CD4-positive, alpha-beta T cell (primary cell): Measurements from ENCODE around the gene RNF207. TPM values are rescaled to one million over a fixed set of nuclear protein-coding genes. Genes with fewer than 3 reads are reported as not detected.

Source experiments
- ATAC-seq: fragments of 200-7000 bp; cut with Tn5 transposase; one replicate; pipeline ENCODE4 v1.10.0; 2022; ENCODE audit warnings: mild to moderate bottlenecking; ENCODE audit not compliant: poor library complexity
- CTCF ChIA-PET: fragments of 350-600 bp; sonication (Branson Sonifier 250); formaldehyde crosslinking; loops from one replicate; lab custom pipeline; 2021; ENCODE audit warnings: antibody characterized with exemption, inconsistent platforms; lab: Charles Lee
- POLR2A ChIA-PET: fragments of 350-600 bp; sonication (Branson Sonifier 250); formaldehyde crosslinking; loops from one replicate; lab custom pipeline; 2021; ENCODE audit warnings: antibody characterized with exemption, inconsistent platforms; lab: Charles Lee
- DNase-seq, 14 experiments: peaks; one replicate each; pipeline ENCODE4 v3.0.0-alpha.2; 2013 to 2020; ENCODE audit warnings: mixed read lengths in 2 of 14
- H3K27ac ChIP-seq, 2 donors: one replicate each; pipeline versions ENCODE4 v1.5.1 to v1.7.0; 2013; ENCODE audit warnings: low read length in 2 of 2, low read depth in 1 of 2, mild to moderate bottlenecking in 1 of 2
- H3K27me3 ChIP-seq, 2 experiments: 1 replicate in 1 of 2; 2 replicates in 1 of 2; pipeline versions ENCODE4 v1.6.1 to v1.7.0; 2013; ENCODE audit warnings: low read length in 2 of 2, control low read depth in 1 of 2, mild to moderate bottlenecking in 1 of 2, moderate library complexity in 1 of 2; ENCODE audit not compliant: insufficient read depth in 2 of 2, control insufficient read depth in 1 of 2
- H3K36me3 ChIP-seq: one replicate; pipeline ENCODE4 v1.6.1; 2013; ENCODE audit warnings: low read length, control low read depth; ENCODE audit not compliant: insufficient read depth
- H3K4me1 ChIP-seq: one replicate; pipeline ENCODE4 v1.6.1; 2013; ENCODE audit warnings: low read length, control low read depth; ENCODE audit not compliant: insufficient read depth
- H3K4me3 ChIP-seq: one replicate; pipeline ENCODE4 v1.5.1; 2013; ENCODE audit warnings: mild to moderate bottlenecking, low read length, moderate library complexity
- H3K9me3 ChIP-seq, 2 experiments: 1 replicate in 1 of 2; 2 replicates in 1 of 2; pipeline versions ENCODE4 v1.6.1 to v1.7.0; 2013; ENCODE audit warnings: low read length in 2 of 2, mild to moderate bottlenecking in 2 of 2, control low read depth in 1 of 2, moderate library complexity in 1 of 2; ENCODE audit not compliant: control insufficient read depth in 1 of 2, insufficient read depth in 1 of 2
- H3K27ac Mint-ChIP-seq: one replicate; pipeline ENCODE4 v1.8.0; 2020; ENCODE audit warnings: mixed read lengths
- H3K27me3 Mint-ChIP-seq: one replicate; pipeline ENCODE4 v1.8.0; 2021; ENCODE audit warnings: mixed read lengths
- H3K36me3 Mint-ChIP-seq: one replicate; pipeline ENCODE4 v1.8.0; 2021; ENCODE audit warnings: low read depth, mixed read lengths
- H3K4me1 Mint-ChIP-seq: one replicate; pipeline ENCODE4 v1.8.0; 2021; ENCODE audit warnings: low read depth, mixed read lengths
- H3K4me3 Mint-ChIP-seq: one replicate; pipeline ENCODE4 v1.8.0; 2020; ENCODE audit warnings: mild to moderate bottlenecking, mixed read lengths
- H3K9me3 Mint-ChIP-seq: one replicate; pipeline ENCODE4 v1.8.0; 2020; ENCODE audit warnings: mixed read lengths
- CTCF ChIP-seq: fragments of 200-600 bp; IDR thresholded peaks from one replicate; pipeline ENCODE4 v1.8.0; 2022; ENCODE audit warnings: antibody characterized with exemption, mild to moderate bottlenecking
- intact Hi-C, 2 experiments: fragments of 100-400 bp; cut with DNase I in 1 of 2; cut with micrococcal nuclease in 1 of 2; formaldehyde crosslinking; loops; one replicate each; pipeline versions ENCODE4 v1.15.1 to v1.9.0; 2023 to 2025; cut with DNase I, micrococcal nuclease
- total RNA-seq, 174 experiments: library from RNA in 2 of 174; stranded (reverse) in 2 of 174; gene quantifications; one replicate each; pipeline ENCODE4 v1.2.3 and lab custom pipeline; 2021 to 2026

Gene RNF207
- total RNA-seq, 2 experiments from 2014 or later = 5.4 to 6.8 TPM

- TF ChIP-seq CTCF = no peak
These were observed 18.8 kb downstream of the RNF207 start for GRCh38 chr1:6224718-6225117.

GRCh38 chr1:6225651-6226050 is 19.7 kb downstream of the RNF207 start:
- Histone ChIP-seq H3K27me3 (no peaks in the 10 kb centered on the region), H3K36me3 (peaks cover 68% of the 10 kb centered on the region), H3K9me3 (no peaks in the 10 kb centered on the region), H3K4me1 (no peaks in the 10 kb centered on the region), H3K4me3 (no peak overlapping the region), H3K27ac (no peak overlapping the region)
- ATAC-seq (no peak), DNase-seq (no peak)
- ChIA-PET CTCF (no interaction called here), POLR2A (no interaction called here)
- Mint-ChIP-seq H3K36me3 (peaks cover 48% of the 10 kb centered on the region), H3K27ac (no peak overlapping the region), H3K4me1 (no peaks in the 10 kb centered on the region), H3K9me3 (no peaks in the 10 kb centered on the region), H3K4me3 (no peak overlapping the region), H3K27me3 (no peaks in the 10 kb centered on the region)
- intact Hi-C loops = no loop called here
- TF ChIP-seq CTCF = no peak

More at GRCh38 chr1:6224718-6225117, 18.8 kb downstream of the RNF207 start:
- H3K4me3 ChIP-seq = no peak overlapping the region
- H3K27ac Mint-ChIP-seq = no peak overlapping the region
- peaks cover 64% of the 10 kb centered on the region for H3K36me3 ChIP-seq
- H3K36me3 Mint-ChIP-seq = peaks cover 48% of the 10 kb centered on the region
- no peaks in the 10 kb centered on the region for H3K27me3 Mint-ChIP-seq
- ChIA-PET CTCF (no interaction called here), POLR2A (no interaction called here)
- no peak overlapping the region for H3K4me3 Mint-ChIP-seq
- intact Hi-C loops = no loop called here
- H3K4me1 ChIP-seq = no peaks in the 10 kb centered on the region
- no peaks in the 10 kb centered on the region for H3K4me1 Mint-ChIP-seq
- H3K27ac ChIP-seq = no peak overlapping the region
- no peaks in the 10 kb centered on the region for H3K9me3 Mint-ChIP-seq
- H3K27me3 ChIP-seq = no peaks in the 10 kb centered on the region
- DNase-seq (no peak), ATAC-seq (no peak)
- no peaks in the 10 kb centered on the region for H3K9me3 ChIP-seq

GRCh38 chr1:6233376-6233775 is 27.5 kb downstream of the RNF207 start:
- H3K4me1 Mint-ChIP-seq = peaks cover 15% of the 10 kb centered on the region
- ChIA-PET CTCF (interaction anchor here (1.3 kb wide), 1 partner anchor 12 kb away, joined by 3 read pairs; no protein-coding TSS in a partner anchor), POLR2A (no interaction called here)
- DNase-seq (no peak), ATAC-seq (no peak)
- Histone ChIP-seq H3K27ac (no peak overlapping the region), H3K36me3 (peaks cover 44% of the 10 kb centered on the region), H3K4me3 (no peak overlapping the region), H3K27me3 (no peaks in the 10 kb centered on the region), H3K9me3 (no peaks in the 10 kb centered on the region), H3K4me1 (peaks cover 18% of the 10 kb centered on the region)
- H3K36me3 Mint-ChIP-seq = peaks cover 26% of the 10 kb centered on the region
- no peak overlapping the region for H3K27ac Mint-ChIP-seq
- peak overlapping the region; percentile 27 for H3K4me3 Mint-ChIP-seq
- no peak for TF ChIP-seq CTCF
- H3K27me3 Mint-ChIP-seq = no peaks in the 10 kb centered on the region
- H3K9me3 Mint-ChIP-seq = no peaks in the 10 kb centered on the region
- intact Hi-C loops = loop anchor here in 1 of 2 experiments (10.0 kb wide), 2 partner anchors 209 to 471 kb away; partner anchors contain the start of gene DNAJC11
